Spinal cord (tissue), 10 donors: ENCODE results near the gene KLC3. TPM values are rescaled to one million over a fixed set of nuclear protein-coding genes. Genes with fewer than 3 reads are reported as not detected.

Source experiments
- DNase-seq, 6 donors: peaks; one replicate each; pipeline versions ENCODE4 v3.0.0 to v3.0.0-alpha.2; 2013 to 2015; ENCODE audit warnings: low spot score in 6 of 6, low read depth in 4 of 6
- H3K27ac ChIP-seq: one replicate; pipeline ENCODE4 v1.5.1; 2013; ENCODE audit warnings: low read depth, low read length, control low read depth
- H3K27me3 ChIP-seq: one replicate; pipeline ENCODE4 v1.6.1; 2013; ENCODE audit warnings: low read length; ENCODE audit not compliant: control insufficient read depth, insufficient read depth
- H3K36me3 ChIP-seq: one replicate; pipeline ENCODE4 v1.6.1; 2013; ENCODE audit warnings: low read length; ENCODE audit not compliant: control insufficient read depth, insufficient read depth
- H3K4me1 ChIP-seq: one replicate; pipeline ENCODE4 v1.6.1; 2013; ENCODE audit warnings: low read length; ENCODE audit not compliant: control insufficient read depth, insufficient read depth
- H3K4me3 ChIP-seq: one replicate; pipeline ENCODE4 v1.5.1; 2013; ENCODE audit warnings: low read depth, low read length, control low read depth
- H3K9me3 ChIP-seq: one replicate; pipeline ENCODE4 v1.6.1; 2013; ENCODE audit warnings: low read length; ENCODE audit not compliant: control insufficient read depth, insufficient read depth
- WGBS: methylation state at CpG from one replicate; pipeline ENCODE4 v1.1.5; 2013; ENCODE audit warnings: missing lambda C conversion rate; ENCODE audit not compliant: insufficient coverage; 5-methylcytosine and 5-hydroxymethylcytosine counted together
- polyA plus RNA-seq, 2 donors: library from polyadenylated mRNA; unstranded; fragments of 120-200 nt; gene quantifications; one replicate each; pipeline ENCODE4 v1.2.1, GENCODE V29; 2013; ENCODE audit not compliant: insufficient read length in 2 of 2
- total RNA-seq, 2 donors: library from RNA; depleted of rRNA in 1 of 2; stranded (reverse); fragments of 120-200 nt in 1 of 2; fragments of >200 nt in 1 of 2; gene quantifications; one replicate each; pipeline versions ENCODE4 v1.2.3 to v1.2.4, GENCODE V29; 2013 to 2014
- donor health status: healthy.

Gene KLC3
- total and polyA plus RNA-seq, 4 donors, result 0.17 to 1.4 (median 0.77) TPM

- no peak for DNase-seq
- H3K36me3 ChIP-seq, result no peaks in the 10 kb centered on the region
- H3K9me3 ChIP-seq, result no peaks in the 10 kb centered on the region
- no peak overlapping the region for H3K4me3 ChIP-seq
- H3K27me3 ChIP-seq, result peaks cover 25% of the 10 kb centered on the region
- 77% methylated on average over 29 of the region's 29 CpGs for WGBS
- H3K4me1 ChIP-seq, result peaks cover 9% of the 10 kb centered on the region
- no peak overlapping the region for H3K27ac ChIP-seq
Measured at GRCh38 chr19:45382426-45382825, 41.9 kb downstream of the KLC3 start.

GRCh38 chr19:45385392-45386221, 45.1 kb downstream of the KLC3 start:
- Histone ChIP-seq H3K4me3 (no peak overlapping the region), H3K4me1 (peaks cover 9% of the 10 kb centered on the region), H3K9me3 (no peaks in the 10 kb centered on the region), H3K27ac (no peak overlapping the region), H3K36me3 (no peaks in the 10 kb centered on the region), H3K27me3 (peaks cover 25% of the 10 kb centered on the region)
- WGBS, result 3% methylated on average over 71 of the region's 75 CpGs
- peak in 1 of 6 donors; percentile 5 for DNase-seq

GRCh38 chr19:45391346-45391745, 50.8 kb downstream of the KLC3 start:
- no peaks in the 10 kb centered on the region for H3K36me3 ChIP-seq
- H3K4me1 ChIP-seq, result peaks cover 2% of the 10 kb centered on the region
- H3K27me3 ChIP-seq, result peaks cover 15% of the 10 kb centered on the region
- H3K27ac ChIP-seq, result no peak overlapping the region
- no peak overlapping the region for H3K4me3 ChIP-seq
- WGBS, result 81% methylated on average over 3 of the region's 3 CpGs
- H3K9me3 ChIP-seq, result no peaks in the 10 kb centered on the region
- DNase-seq, result peak in 1 of 6 donors; percentile 43

GRCh38 chr19:45391871-45392665, 51.5 kb downstream of the KLC3 start:
- DNase-seq, result no peak
- Histone ChIP-seq H3K36me3 (no peaks in the 10 kb centered on the region), H3K4me3 (no peak overlapping the region), H3K9me3 (no peaks in the 10 kb centered on the region), H3K27ac (no peak overlapping the region), H3K4me1 (peaks cover 2% of the 10 kb centered on the region), H3K27me3 (peaks cover 18% of the 10 kb centered on the region)
- 94% methylated on average over 20 of the region's 21 CpGs for WGBS

- no peaks in the 10 kb centered on the region for H3K36me3 ChIP-seq
- WGBS, result 13% methylated on average over 49 of the region's 59 CpGs
- no peak overlapping the region for H3K27ac ChIP-seq
Measured at GRCh38 chr19:45395821-45396617, 55.5 kb downstream of the KLC3 start.

GRCh38 chr19:45400192-45400591, 59.6 kb downstream of the KLC3 start:
- H3K4me3 ChIP-seq, result no peak overlapping the region
- H3K27me3 ChIP-seq, result peaks cover 66% of the 10 kb centered on the region
- H3K9me3 ChIP-seq, result no peaks in the 10 kb centered on the region
- H3K36me3 ChIP-seq, result no peaks in the 10 kb centered on the region
- DNase-seq, result no peak
- H3K27ac ChIP-seq, result no peak overlapping the region
- WGBS, result 88% methylated on average over 3 of the region's 6 CpGs
- peaks cover 27% of the 10 kb centered on the region for H3K4me1 ChIP-seq

More at GRCh38 chr19:45395821-45396617, 55.5 kb downstream of the KLC3 start:
- DNase-seq, result no peak
- no peaks in the 10 kb centered on the region for H3K9me3 ChIP-seq
- no peak overlapping the region for H3K4me3 ChIP-seq
- H3K4me1 ChIP-seq, result peaks cover 15% of the 10 kb centered on the region
- H3K27me3 ChIP-seq, result peaks cover 34% of the 10 kb centered on the region

Other genes with a start within 250 kb of the KLC3 start
- gene PPP1R37, start 247.6 kb upstream of the KLC3 start, total RNA-seq, result 10 to 100 TPM; 14.4 to 25.8 TPM
- gene PPP1R37, start 247.6 kb upstream of the KLC3 start, polyA plus RNA-seq, result 10 to 100 TPM; 37.2 to 39.6 TPM
- gene NKPD1, start 179.8 kb upstream of the KLC3 start, total RNA-seq, result under 1 TPM; 0.44 to 0.99 TPM
- gene NKPD1, start 179.8 kb upstream of the KLC3 start, polyA plus RNA-seq, result 1 to 10 TPM; 1.1 to 1.4 TPM
- gene TRAPPC6A, start 162.5 kb upstream of the KLC3 start, total RNA-seq, result 10 to 100 TPM in 1 of 2 donors, 1 to 10 TPM in 1; 7.0 to 22.7 TPM
- gene TRAPPC6A, start 162.5 kb upstream of the KLC3 start, polyA plus RNA-seq, result 10 to 100 TPM; 22.2 to 26.2 TPM
- gene BLOC1S3, start 162.0 kb upstream of the KLC3 start, total RNA-seq, result 1 to 10 TPM; 2.3 to 3.0 TPM
- 10 to 100 TPM; 13.7 to 15.1 TPM for gene BLOC1S3, start 162.0 kb upstream of the KLC3 start, polyA plus RNA-seq
- gene EXOC3L2, start 95.3 kb upstream of the KLC3 start, total RNA-seq, result 1 to 10 TPM in 1 of 2 donors, under 1 TPM in 1; 0.99 to 2.9 TPM
- gene EXOC3L2, start 95.3 kb upstream of the KLC3 start, polyA plus RNA-seq, result under 1 TPM; 0.19 to 0.92 TPM
- gene MARK4, start 89.5 kb upstream of the KLC3 start, total RNA-seq, result 10 to 100 TPM; 27.2 to 41.5 TPM
- 100 to 1,000 TPM in 1 of 2 donors, 10 to 100 TPM in 1; 83.9 to 105 TPM for gene MARK4, start 89.5 kb upstream of the KLC3 start, polyA plus RNA-seq
- under 1 TPM; 0.94 to 0.99 TPM for gene CKM, start 17.9 kb upstream of the KLC3 start, total RNA-seq
- 1 to 10 TPM in 1 of 2 donors, under 1 TPM in 1; 0.76 to 3.4 TPM for gene CKM, start 17.9 kb upstream of the KLC3 start, polyA plus RNA-seq
- gene ERCC2, start 29.8 kb downstream of the KLC3 start, total RNA-seq, result 10 to 100 TPM; 14.6 to 14.8 TPM
- gene ERCC2, start 29.8 kb downstream of the KLC3 start, polyA plus RNA-seq, result 10 to 100 TPM; 41.5 to 47.0 TPM
- gene PPP1R13L, start 64.3 kb downstream of the KLC3 start, total RNA-seq, result 1 to 10 TPM in 1 of 2 donors, under 1 TPM in 1; 0.59 to 3.5 TPM
- gene PPP1R13L, start 64.3 kb downstream of the KLC3 start, polyA plus RNA-seq, result 1 to 10 TPM; 1.6 to 2.5 TPM
- 1 to 10 TPM; 2.3 to 8.6 TPM for gene POLR1G, start 65.9 kb downstream of the KLC3 start, total RNA-seq
- 1 to 10 TPM; 8.9 to 9.5 TPM for gene POLR1G, start 65.9 kb downstream of the KLC3 start, polyA plus RNA-seq
- gene ERCC1, start 83.2 kb downstream of the KLC3 start, total RNA-seq, result 10 to 100 TPM; 45.3 to 93.8 TPM
- 10 to 100 TPM; 86.0 to 98.1 TPM for gene ERCC1, start 83.2 kb downstream of the KLC3 start, polyA plus RNA-seq
- gene FOSB, start 127.2 kb downstream of the KLC3 start, total RNA-seq, result 10 to 100 TPM; 11.5 to 85.8 TPM
- 10 to 100 TPM in 1 of 2 donors, 1 to 10 TPM in 1; 5.9 to 66.5 TPM for gene FOSB, start 127.2 kb downstream of the KLC3 start, polyA plus RNA-seq
- 10 to 100 TPM; 15.7 to 30.5 TPM for gene RTN2, start 156.3 kb downstream of the KLC3 start, total RNA-seq
- 10 to 100 TPM; 62.5 to 68.2 TPM for gene RTN2, start 156.3 kb downstream of the KLC3 start, polyA plus RNA-seq
- 1 to 10 TPM in 1 of 2 donors, under 1 TPM in 1; 0.79 to 1.5 TPM for gene PPM1N, start 157.7 kb downstream of the KLC3 start, total RNA-seq
- gene PPM1N, start 157.7 kb downstream of the KLC3 start, polyA plus RNA-seq, result 1 to 10 TPM; 1.8 to 2.1 TPM
- gene VASP, start 166.7 kb downstream of the KLC3 start, total RNA-seq, result 10 to 100 TPM; 19.6 to 35.8 TPM
- 10 to 100 TPM; 34.1 to 34.9 TPM for gene VASP, start 166.7 kb downstream of the KLC3 start, polyA plus RNA-seq
- 1 to 10 TPM; 3.9 to 5.8 TPM for gene OPA3, start 244.1 kb downstream of the KLC3 start, total RNA-seq
- gene OPA3, start 244.1 kb downstream of the KLC3 start, polyA plus RNA-seq, result 10 to 100 TPM in 1 of 2 donors, 1 to 10 TPM in 1; 9.3 to 11.0 TPM